ENCODE results near the gene KCNAB1.

DNA sequence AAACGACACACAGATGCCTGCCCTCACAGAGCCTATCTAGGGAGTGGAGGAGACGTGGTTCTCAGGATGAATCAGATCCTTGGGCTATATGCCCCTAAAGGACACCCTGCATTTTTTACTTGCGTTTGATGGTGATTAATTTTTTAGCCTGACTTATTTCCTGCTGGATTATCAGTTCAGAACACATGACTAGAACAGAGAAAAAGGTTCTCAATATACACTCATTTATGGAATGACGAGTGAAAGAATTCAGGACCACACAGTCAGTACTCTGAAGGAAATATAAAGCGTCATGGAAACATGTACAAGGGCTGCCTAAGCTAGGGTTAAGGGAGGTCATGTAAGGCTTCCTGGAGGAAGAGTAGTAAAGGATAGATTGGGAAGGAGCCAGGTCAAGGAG is 312.8 kb downstream of the KCNAB1 start:
- TF ChIP-seq CTCF (conservative IDR thresholded peaks at IDR 0.05; ENCODE audit: low read length), result no peak
- no peak for TF ChIP-seq EZH2phosphoT487 (IDR thresholded peaks at IDR 0.05; ENCODE audit: borderline replicate concordance)

All from Loucy (cell line).